ENCODE measurements around the gene BCS1L.
"Not testable (repeated sequence)": the region's sequence is repeated elsewhere in the genome, so short reads cannot be mapped to it uniquely, and the experiment has no call there.

- not testable (repeated sequence) for TF ChIP-seq PATZ1 (CRISPR knock-in tag; IDR thresholded peaks at IDR 0.05; ENCODE audit: borderline replicate concordance); PPARA (CRISPR knock-in tag; IDR thresholded peaks at IDR 0.05; ENCODE audit: borderline replicate concordance); ARNTL (CRISPR knock-in tag; IDR thresholded peaks at IDR 0.05; ENCODE audit: borderline replicate concordance, low read depth)
These were observed 28.0 kb downstream of the BCS1L start for GRCh38 chr2:218687400-218688060.
